GM12801 (cell line): ENCODE measurements around the gene RAP1GAP2.

Source experiments
- CTCF ChIP-seq: IDR thresholded peaks from one replicate; pipeline ENCODE4 v1.5.1; 2011; ENCODE audit warnings: control low read depth; ENCODE audit not compliant: insufficient read length; ENCODE audit errors: extremely low read depth

RAP1GAP2 gene

GRCh38 chr17:2758870-2759269, 37.4 kb upstream of the RAP1GAP2 start:
- no peak for TF ChIP-seq CTCF

- TF ChIP-seq CTCF: no peak
These were observed 26.1 kb upstream of the RAP1GAP2 start for GRCh38 chr17:2770129-2770528.

- no peak for TF ChIP-seq CTCF
These were observed 21.0 kb upstream of the RAP1GAP2 start for GRCh38 chr17:2775206-2775605.

- TF ChIP-seq CTCF: no peak
These were observed 19.5 kb upstream of the RAP1GAP2 start for GRCh38 chr17:2776589-2777241.

GRCh38 chr17:2777242-2777867, 18.9 kb upstream of the RAP1GAP2 start:
- no peak for TF ChIP-seq CTCF

- TF ChIP-seq CTCF: no peak
These were observed 17.7 kb upstream of the RAP1GAP2 start for GRCh38 chr17:2778489-2778888.

- no peak for TF ChIP-seq CTCF
These were observed 16.7 kb upstream of the RAP1GAP2 start for GRCh38 chr17:2779545-2779944.
